DND-41 (cell line): Measurements from ENCODE around the gene SAMD13.

ENCODE experiments used
- ATAC-seq: fragments of 200-7000 bp; cut with Tn5 transposase; 3 replicates; pipeline ENCODE4 v1.9.1; 2021; ENCODE audit warnings: low read depth; ENCODE audit not compliant: insufficient read depth
- DNase-seq: peaks from one replicate; pipeline ENCODE4 v3.0.0-alpha.2; 2020
- H2AFZ ChIP-seq: 2 replicates; pipeline ENCODE4 v1.6.0; 2012; ENCODE audit warnings: low read depth, low read length
- H3K27ac ChIP-seq: 2 replicates; pipeline ENCODE4 v1.5.1; 2012; ENCODE audit warnings: low read length, inconsistent platforms
- H3K27me3 ChIP-seq: fragments of 200-600 bp; sonication (generic); 2 replicates; pipeline ENCODE4 v1.6.0; 2012; ENCODE audit warnings: low read length, mild to moderate bottlenecking, inconsistent platforms; ENCODE audit not compliant: insufficient read depth, poor library complexity
- H3K36me3 ChIP-seq: 2 replicates; pipeline ENCODE4 v1.5.1; 2012; ENCODE audit warnings: low read length, inconsistent platforms; ENCODE audit not compliant: insufficient read depth
- H3K4me1 ChIP-seq: 2 replicates; pipeline ENCODE4 v1.5.1; 2012; ENCODE audit warnings: mild to moderate bottlenecking, low read length; ENCODE audit not compliant: insufficient read depth
- H3K4me2 ChIP-seq: 2 replicates; pipeline ENCODE4 v1.6.0; 2012; ENCODE audit warnings: mild to moderate bottlenecking, moderate library complexity, low read length, inconsistent platforms; ENCODE audit not compliant: insufficient read depth
- H3K4me3 ChIP-seq, 2 experiments: fragments of 200-600 bp in 1 of 2; shearing (Covaris generic) in 1 of 2; 2 replicates each; pipeline ENCODE4 v1.5.1; 2012 to 2016; ENCODE audit warnings: inconsistent platforms in 2 of 2, low read length in 2 of 2, mild to moderate bottlenecking in 2 of 2, low read depth in 1 of 2, moderate library complexity in 1 of 2
- H3K79me2 ChIP-seq: 2 replicates; pipeline ENCODE4 v1.6.0; 2012; ENCODE audit warnings: low read length, inconsistent platforms; ENCODE audit not compliant: insufficient read depth
- H3K9ac ChIP-seq: 2 replicates; pipeline ENCODE4 v1.6.0; 2012; ENCODE audit warnings: low read depth, mild to moderate bottlenecking, inconsistent platforms, low read length, moderate library complexity
- H3K9me3 ChIP-seq: 2 replicates; pipeline ENCODE4 v1.5.1; 2012; ENCODE audit warnings: low read length, moderate library complexity, mild to moderate bottlenecking, inconsistent platforms; ENCODE audit not compliant: insufficient read depth, severe bottlenecking
- H4K20me1 ChIP-seq: 2 replicates; pipeline ENCODE4 v1.6.0; 2012; ENCODE audit warnings: low read length; ENCODE audit not compliant: insufficient read depth
- CTCF ChIP-seq: IDR thresholded peaks from 2 replicates; pipeline ENCODE4 v1.5.1; 2012; ENCODE audit warnings: borderline replicate concordance, low read length, moderate library complexity, mild to moderate bottlenecking; ENCODE audit not compliant: poor library complexity, severe bottlenecking; ENCODE audit errors: extremely low read depth
- EZH2 ChIP-seq: IDR thresholded peaks from 3 replicates; pipeline ENCODE4 v1.6.1; 2012; ENCODE audit warnings: borderline replicate concordance, low read depth, mild to moderate bottlenecking, moderate library complexity, low read length, inconsistent platforms; ENCODE audit not compliant: severe bottlenecking

Gene SAMD13

DNA sequence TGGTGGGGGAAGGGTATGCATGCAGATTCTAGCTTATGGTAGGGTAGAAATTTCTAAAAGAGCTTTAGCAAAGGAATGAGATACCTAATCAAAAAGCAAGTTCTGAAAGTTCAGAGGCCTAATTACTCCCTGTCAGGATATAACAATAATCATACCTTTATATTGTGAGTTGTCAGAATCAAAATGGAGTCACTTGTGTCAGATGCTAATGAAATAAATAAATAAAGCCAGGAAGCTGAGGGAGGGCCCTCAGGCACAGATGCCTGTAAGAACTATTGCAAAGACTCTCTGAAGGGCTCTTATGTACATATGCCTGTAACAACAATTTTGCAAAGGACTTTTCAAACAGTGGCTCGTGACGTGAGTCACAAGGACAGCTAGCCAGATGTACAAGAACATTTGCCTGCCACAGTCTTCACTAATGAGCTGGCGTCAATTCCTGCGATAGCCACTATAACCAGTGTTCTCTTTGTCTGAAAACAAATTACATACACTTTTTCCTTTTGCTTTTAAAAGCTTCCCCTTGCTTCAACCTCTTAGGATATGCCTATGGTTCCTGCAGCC lies 69.4 kb downstream of the SAMD13 start:
- ATAC-seq (no peak), DNase-seq (no peak)
- Histone ChIP-seq H3K27ac (no peak overlapping the region), H3K4me3 (no peak overlapping the region), H3K36me3 (no peaks in the 10 kb centered on the region), H3K4me1 (no peaks in the 10 kb centered on the region), H3K9me3 (no peaks in the 10 kb centered on the region), H3K4me2 (no peak overlapping the region), H3K79me2 (no peaks in the 10 kb centered on the region), H3K27me3 (no peaks in the 10 kb centered on the region), H2AFZ (no peak overlapping the region), H4K20me1 (no peaks in the 10 kb centered on the region), H3K9ac (no peak overlapping the region)
- no peak for TF ChIP-seq EZH2
- TF ChIP-seq CTCF: no peak

DNA sequence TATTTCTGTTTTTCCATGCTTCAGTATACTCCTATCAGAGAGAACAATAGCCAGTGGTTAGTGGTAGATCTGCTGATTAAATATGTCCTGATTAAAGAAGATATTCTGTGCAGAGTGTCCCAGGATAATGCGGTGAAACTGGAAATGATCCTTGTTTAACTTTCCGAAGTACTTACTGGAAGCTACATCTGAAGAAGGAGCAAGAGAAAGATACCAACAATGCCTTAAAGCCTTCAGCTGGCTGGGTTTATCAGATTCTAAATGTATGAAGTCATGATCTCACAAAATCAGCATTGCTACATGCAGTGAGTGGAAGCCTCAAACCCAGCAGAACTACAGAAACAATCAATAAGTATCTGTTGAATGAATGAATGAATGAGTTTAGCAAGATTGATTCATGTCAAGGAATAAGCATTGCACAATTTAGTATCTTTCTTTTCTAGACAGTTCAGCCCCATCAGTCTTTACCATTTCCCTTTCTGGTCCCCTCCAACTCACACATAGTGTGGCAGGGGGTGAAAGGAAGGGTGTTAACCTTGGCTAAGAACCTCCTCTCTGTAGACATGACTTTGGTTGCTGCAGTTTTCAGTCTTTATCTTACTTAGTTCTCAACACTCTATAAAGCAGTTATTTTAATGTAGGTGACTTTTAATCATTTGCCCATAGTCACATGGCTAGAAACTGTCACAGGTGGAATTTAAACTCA lies 72.1 kb downstream of the SAMD13 start:
- DNase-seq (no peak), ATAC-seq (no peak)
- H2AFZ ChIP-seq: no peak overlapping the region
- no peaks in the 10 kb centered on the region for H3K27me3 ChIP-seq
- H3K27ac ChIP-seq: no peak overlapping the region
- no peak for TF ChIP-seq EZH2
- H4K20me1 ChIP-seq: no peaks in the 10 kb centered on the region
- H3K79me2 ChIP-seq: no peaks in the 10 kb centered on the region
- H3K36me3 ChIP-seq: no peaks in the 10 kb centered on the region
- H3K9me3 ChIP-seq: no peaks in the 10 kb centered on the region
- H3K9ac ChIP-seq: no peak overlapping the region
- H3K4me2 ChIP-seq: no peak overlapping the region
- H3K4me3 ChIP-seq: no peak overlapping the region
- no peaks in the 10 kb centered on the region for H3K4me1 ChIP-seq

DNA sequence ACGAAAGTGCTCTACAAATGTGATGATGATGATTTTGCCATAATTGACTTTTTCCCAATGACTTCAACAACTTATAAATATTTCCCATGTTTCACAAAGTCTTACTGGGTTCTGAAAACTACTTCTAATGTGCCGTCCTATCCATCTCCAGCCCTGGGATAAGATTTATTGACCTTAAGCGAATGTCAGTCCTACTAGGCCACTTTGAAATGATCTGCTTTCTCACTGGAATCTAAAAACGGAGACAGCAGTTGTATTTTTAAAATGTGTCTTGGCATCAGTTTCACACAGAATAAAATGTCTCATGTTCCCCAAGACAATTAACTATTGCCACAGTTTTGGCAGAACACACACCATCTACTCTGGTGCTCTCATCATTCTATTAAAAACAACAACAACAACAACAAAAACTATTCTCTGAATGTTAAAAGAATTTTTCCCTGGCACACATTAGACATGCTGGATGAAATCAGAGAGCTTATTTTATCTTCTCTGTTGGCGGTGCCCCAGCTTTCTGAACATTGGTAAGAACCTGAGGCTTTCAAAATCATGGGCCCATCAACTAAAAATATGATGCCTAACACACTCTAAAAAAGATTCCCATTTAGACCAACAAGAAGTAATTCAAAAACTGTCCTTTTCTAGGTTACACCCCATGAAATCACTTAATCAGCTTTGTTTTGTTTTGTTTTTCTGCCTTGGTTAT lies 73.6 kb downstream of the SAMD13 start:
- no peak overlapping the region for H3K4me2 ChIP-seq
- H3K9me3 ChIP-seq: no peaks in the 10 kb centered on the region
- H4K20me1 ChIP-seq: no peaks in the 10 kb centered on the region
- no peak overlapping the region for H3K4me3 ChIP-seq
- H3K4me1 ChIP-seq: no peaks in the 10 kb centered on the region
- H2AFZ ChIP-seq: no peak overlapping the region
- TF ChIP-seq EZH2 (no peak), CTCF (no peak)
- ATAC-seq: no peak
- H3K27me3 ChIP-seq: no peaks in the 10 kb centered on the region
- H3K27ac ChIP-seq: no peak overlapping the region
- H3K36me3 ChIP-seq: no peaks in the 10 kb centered on the region
- no peak overlapping the region for H3K9ac ChIP-seq
- DNase-seq: no peak
- H3K79me2 ChIP-seq: no peaks in the 10 kb centered on the region
